K562 (cell line): ENCODE measurements around the gene BAG1. TPM values are rescaled to one million over a fixed set of nuclear protein-coding genes. Genes with fewer than 3 reads are reported as not detected.

Experiments
- ATAC-seq: fragments of 200-7000 bp; cut with Tn5 transposase; 3 replicates; pipeline ENCODE4 v1.9.1; 2020; ENCODE audit warnings: moderate library complexity
- BruUV-seq: library from RNA; stranded (reverse); fragments of 400-500 nt; replicated peaks from 2 replicates; lab custom pipeline; 2021; lab: Mats Ljungman, UMichigan
- CTCF ChIA-PET: fragments of 300-600 bp; formaldehyde crosslinking; extraction: SDS; loops from one replicate; lab custom pipeline; 2021; ENCODE audit warnings: low intra/inter-chr PET ratio; lab: Yijun Ruan, JAX
- POLR2A ChIA-PET: fragments of 300-600, 350-650 bp; sonication (Branson Sonifier 250); formaldehyde crosslinking; extraction: SDS; loops from one replicate; lab custom pipeline; 2021; ENCODE audit warnings: antibody characterized with exemption, inconsistent platforms; lab: Yijun Ruan, JAX
- DNase-seq, 4 experiments: peaks; one replicate each; pipeline versions ENCODE4 v3.0.0 to v3.0.0-alpha.2; 2011 to 2018; ENCODE audit warnings: low spot score in 3 of 4, mixed read lengths in 3 of 4; ENCODE audit errors: extremely low read depth in 1 of 4
- FAIRE-seq: peaks from 2 replicates; lab custom pipeline; 2011; peaks lifted over from hg19 to GRCh38; lab: Jason Lieb, UNC
- H2AFZ ChIP-seq: 2 replicates; pipeline ENCODE4 v1.6.0; 2011; ENCODE audit warnings: low read depth, low read length, control low read depth, inconsistent platforms
- H3K27ac ChIP-seq: fragments of 200-600 bp; 3 replicates; pipeline ENCODE4 v1.8.0; 2011; ENCODE audit warnings: low read depth, mild to moderate bottlenecking, control low read depth, inconsistent platforms, low read length, moderate library complexity, mixed read lengths; ENCODE audit errors: extremely low read depth
- H3K27me3 ChIP-seq, 2 experiments: fragments of 300-600 bp in 1 of 2; 2 replicates in 1 of 2; 3 replicates in 1 of 2; pipeline versions ENCODE4 v1.6.0 to v1.8.0; 2011; ENCODE audit warnings: inconsistent platforms in 2 of 2, low read length in 2 of 2, mild to moderate bottlenecking in 1 of 2, mixed read lengths in 1 of 2, moderate library complexity in 1 of 2; ENCODE audit not compliant: control insufficient read depth in 2 of 2, insufficient read depth in 2 of 2
- H3K36me3 ChIP-seq: fragments of 300-600 bp; 3 replicates; pipeline ENCODE4 v1.8.0; 2011; ENCODE audit warnings: mild to moderate bottlenecking, low read length, inconsistent platforms; ENCODE audit not compliant: control insufficient read depth, insufficient read depth
- H3K4me1 ChIP-seq, 2 experiments: fragments of 200-600 bp in 1 of 2; replicated peaks in 1 of 2; 2 replicates in 1 of 2; 3 replicates in 1 of 2; pipeline versions ENCODE4 v1.5.1 to v1.8.0; 2011; ENCODE audit warnings: inconsistent platforms in 2 of 2, low read length in 2 of 2, mild to moderate bottlenecking in 1 of 2, mixed read lengths in 1 of 2, moderate library complexity in 1 of 2; ENCODE audit not compliant: control insufficient read depth in 2 of 2, insufficient read depth in 2 of 2
- H3K4me2 ChIP-seq: 2 replicates; pipeline ENCODE4 v1.6.1; 2011; ENCODE audit warnings: low read length, control low read depth, inconsistent platforms, mixed read lengths; ENCODE audit not compliant: insufficient read depth
- H3K4me3 ChIP-seq: fragments of 200-600 bp; sonication (generic), shearing (Covaris generic); 2 replicates; pipeline ENCODE4 v1.5.1; 2016; ENCODE audit warnings: control low read depth, inconsistent platforms
- H3K79me2 ChIP-seq: fragments of 200-600 bp; 3 replicates; pipeline ENCODE4 v1.8.0; 2011; ENCODE audit warnings: low read length, inconsistent platforms; ENCODE audit not compliant: control insufficient read depth, insufficient read depth
- H3K9ac ChIP-seq, 2 experiments: 2 replicates each; pipeline versions ENCODE4 v1.6.0 to v1.6.1; 2011; ENCODE audit warnings: low read depth in 2 of 2, low read length in 2 of 2, control low read depth in 1 of 2, inconsistent platforms in 1 of 2, mild to moderate bottlenecking in 1 of 2, mixed read lengths in 1 of 2; ENCODE audit not compliant: insufficient read depth in 1 of 2
- H3K9me1 ChIP-seq: one replicate; pipeline ENCODE4 v1.6.0; 2011; ENCODE audit warnings: inconsistent platforms, mild to moderate bottlenecking, low read length, moderate library complexity; ENCODE audit not compliant: control insufficient read depth, insufficient read depth
- H3K9me3 ChIP-seq: replicated peaks from 2 replicates; pipeline ENCODE4 v1.5.1; 2011; ENCODE audit warnings: low read depth, low read length, inconsistent platforms; ENCODE audit not compliant: control insufficient read depth, insufficient read depth
- H4K20me1 ChIP-seq: replicated peaks from 2 replicates; pipeline ENCODE4 v1.6.1; 2011; ENCODE audit warnings: low read length, inconsistent platforms, mixed read lengths; ENCODE audit not compliant: control insufficient read depth, insufficient read depth
- ARNT ChIP-seq, 2 experiments: fragments of 450-650 bp; IDR thresholded peaks; 2 replicates each; pipeline ENCODE4 v1.6.1; 2016; ENCODE audit warnings: mild to moderate bottlenecking in 1 of 2
- CHD1 ChIP-seq: fragments of 200-600 bp; sonication (generic); IDR thresholded peaks from one replicate; pipeline ENCODE4 v1.6.1; 2012; ENCODE audit warnings: mild to moderate bottlenecking, moderate library complexity, low read length, inconsistent platforms
- HDAC1 ChIP-seq, 2 experiments: fragments of 450-650 bp; IDR thresholded peaks; 2 replicates each; pipeline ENCODE4 v1.6.1; 2016 to 2017; ENCODE audit warnings: inconsistent platforms in 1 of 2, mild to moderate bottlenecking in 1 of 2, moderate library complexity in 1 of 2
- MAFG ChIP-seq: fragments of 450-650 bp; conservative IDR thresholded peaks from 2 replicates; pipeline ENCODE4 v1.6.1; 2016; ENCODE audit warnings: missing genetic modification characterization, missing compliant biosample characterization
- MYC ChIP-seq, 2 experiments: fragments of 250-450 bp in 1 of 2; sonication (Bioruptor Pico) in 1 of 2; IDR thresholded peaks; 2 replicates each; pipeline versions ENCODE4 v1.5.1 to v1.6.1; 2012 to 2021; ENCODE audit warnings: low read depth in 2 of 2, borderline replicate concordance in 1 of 2, improper control_type of control experiment in 1 of 2, low read length in 1 of 2, mild to moderate bottlenecking in 1 of 2, moderate library complexity in 1 of 2
- SMAD1 ChIP-seq: fragments of 150-350 bp; IDR thresholded peaks from 2 replicates; pipeline ENCODE4 v1.6.1; 2014; ENCODE audit warnings: low read length, low read depth; ENCODE audit not compliant: partially characterized antibody
- ZBTB5 ChIP-seq: fragments of 450-650 bp; IDR thresholded peaks from 2 replicates; pipeline ENCODE4 v1.6.1; 2017; ENCODE audit warnings: antibody characterized with exemption
- ZNF512 ChIP-seq: IDR thresholded peaks from 2 replicates; pipeline ENCODE4 v1.6.1; 2016; ENCODE audit warnings: missing genetic modification characterization, missing compliant biosample characterization
- ZNF589 ChIP-seq: fragments of 200-800 bp; sonication (Bioruptor generic); IDR thresholded peaks from 2 replicates; pipeline ENCODE4 v1.6.1; 2016; ENCODE audit warnings: low read depth, missing genetic modification characterization, missing compliant biosample characterization
- WGBS: fragments of 100-300 bp; shearing (Covaris generic); methylation state at CpG from one replicate; pipeline ENCODE4 v1.1.6; 2016; ENCODE audit warnings: low coverage, mixed read lengths; ENCODE audit not compliant: insufficient coverage; ENCODE audit errors: missing lambda C conversion rate; 5-methylcytosine and 5-hydroxymethylcytosine counted together
- in situ Hi-C: fragments of 300-500 bp; cut with MboI; formaldehyde crosslinking; loops from 4 replicates; pipeline ENCODE4 v1.15.0; 2018; ENCODE audit warnings: inconsistent platforms, mixed read lengths
- intact Hi-C: fragments of 100-400 bp; cut with micrococcal nuclease; formaldehyde crosslinking; loops from 2 replicates; pipeline ENCODE4 v1.14.2; 2022
- polyA plus RNA-seq, 8 experiments: library from polyadenylated mRNA; depleted of rRNA in 4 of 8; stranded (reverse) in 5 of 8; unstranded in 3 of 8; fragments of >200 nt; fragmentation: Nextera tagmentation in 2 of 8; fragmentation: Illumina TruSeq in 1 of 8; extraction: Ambion mirVana in 2 of 8; extraction: Trizol in 1 of 8; gene quantifications; 2 replicates each; pipeline versions ENCODE4 v1.2.1 to v1.2.3, GENCODE V29; 2011 to 2014; ENCODE audit warnings: inconsistent platforms in 1 of 8, missing spikeins in 1 of 8
- total RNA-seq, 7 experiments: library from RNA; depleted of rRNA in 6 of 7; stranded (reverse); fragments of >200 nt in 6 of 7; fragmentation: Illumina TruSeq in 2 of 7; extraction: Trizol in 2 of 7; gene quantifications; 2 replicates each; pipeline versions ENCODE4 v1.2.1 to v1.2.3, GENCODE V29; 2011 to 2021; ENCODE audit warnings: low replicate concordance in 1 of 7
- TF ChIP-seq, protein P1 (sequence below): fragments of 450-650 bp; IDR thresholded peaks from 2 replicates; pipeline ENCODE4 v1.6.1; 2016; ENCODE audit warnings: antibody characterized with exemption

The BAG1 gene
- total and polyA plus RNA-seq, 9 of the 15 experiments (the other 6 are each of a cell fraction or from before 2014, with no cell fraction given): 9.7 to 106 (median 56.9) TPM

GRCh38 chr9:33264003-33264472, 470 bp downstream of the BAG1 start (continued):
- TF ChIP-seq HDAC1 (IDR thresholded peaks at IDR 0.05): peak in 1 of 2 experiments; percentile 64; a peak in 2 of 4 replicates

DNA sequence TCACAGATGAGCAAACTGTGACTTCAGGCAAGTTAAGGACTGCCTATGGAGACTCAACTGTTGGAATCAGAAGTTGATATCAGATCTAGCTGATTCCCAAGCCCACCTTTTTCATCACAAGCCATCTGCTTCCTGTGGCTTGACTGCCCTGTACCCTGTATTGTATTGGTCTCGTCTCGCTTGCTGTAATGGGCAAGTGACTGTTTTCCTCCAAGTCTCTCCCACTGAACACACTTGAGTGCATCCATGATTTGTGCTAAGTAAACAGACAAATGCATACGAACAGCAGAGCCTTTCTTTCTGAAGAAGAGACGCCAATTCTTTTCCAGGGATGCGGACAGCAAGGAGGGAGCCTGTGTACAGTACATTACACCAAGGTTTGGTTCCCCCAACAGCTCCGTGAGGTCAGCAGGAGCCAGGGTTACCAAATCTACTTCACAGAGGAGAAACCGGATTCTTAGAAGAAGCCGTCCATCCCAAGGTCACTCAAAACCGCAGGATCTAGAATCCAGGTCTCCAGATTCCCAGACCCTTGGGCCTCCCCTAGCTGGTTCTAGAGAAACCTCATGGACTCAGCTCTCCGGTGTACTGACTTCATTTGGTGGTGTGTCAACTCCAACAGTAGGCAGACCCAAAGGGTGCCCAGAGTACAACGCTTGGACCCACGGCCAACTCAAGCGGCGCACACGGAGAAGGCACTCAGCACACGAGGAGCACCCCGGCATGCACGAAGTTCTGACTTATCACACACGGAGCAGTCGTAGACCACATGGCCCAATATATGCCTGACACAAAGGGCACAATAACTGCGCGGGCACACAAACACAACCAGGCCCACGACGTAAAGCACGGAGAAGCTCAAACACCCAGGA, 1.1 kb downstream of the BAG1 start:
- no peaks in the 10 kb centered on the region for H4K20me1 ChIP-seq
- ChIA-PET CTCF (no interaction called here), POLR2A (interaction anchor here (0.6 to 2.5 kb wide), 8 partner anchors 9 to 238 kb away, joined by 3 to 23 read pairs (median 4); partner anchors contain the start of genes B4GALT1 and DNAJA1)
- DNase-seq (peak in 1 of 4 experiments; percentile 34), ATAC-seq (peak; percentile 14), FAIRE-seq (no peak)
- peak overlapping the region; percentile 89 for H3K4me2 ChIP-seq
- H3K9ac ChIP-seq: peak overlapping the region; percentile 96 to 100
- no peaks in the 10 kb centered on the region for H3K9me3 ChIP-seq
- BruUV-seq: no TSS peak
- in situ Hi-C loops (no loop called here), intact Hi-C loops (loop anchor here (1.0 to 2.0 kb wide), 2 partner anchors 23 to 27 kb away; partner anchors contain the start of genes NFX1 and SPINK4)
- no peaks in the 10 kb centered on the region for H3K27me3 ChIP-seq
- peaks cover 74% of the 10 kb centered on the region for H3K79me2 ChIP-seq
- peak overlapping the region; percentile 94 for H3K27ac ChIP-seq
- WGBS: under 1% methylated on average over 21 of the region's 25 CpGs
- H3K9me1 ChIP-seq: no peaks in the 10 kb centered on the region
- H2AFZ ChIP-seq: peak overlapping the region; percentile 72
- H3K36me3 ChIP-seq: peaks cover 65% of the 10 kb centered on the region
- peak overlapping the region; percentile 80 for H3K4me3 ChIP-seq
- H3K4me1 ChIP-seq: peaks cover 5 to 28% of the 10 kb centered on the region in 2 experiments; a peak in 3 of 5 replicates
- TF ChIP-seq ZBTB5: 0 out of 2 replicates have a peak, but pooled peaks have one; percentile 8
- no peak for TF ChIP-seq MAFG (tag)
- 0 out of 2 replicates have a peak, but pooled peaks have one; percentile 6 for TF ChIP-seq MYC (IDR thresholded peaks at IDR 0.05; ENCODE audit: low read depth, low read length)
- no peak for TF ChIP-seq MYC (CRISPR knock-in tag; IDR thresholded peaks at IDR 0.05; ENCODE audit: borderline replicate concordance, low read depth)
- 0 out of 4 replicates have a peak, but pooled peaks of 1 of the 2 experiments have one; percentile 52 for TF ChIP-seq ARNT (IDR thresholded peaks at IDR 0.05)
- TF ChIP-seq, protein P1, sequence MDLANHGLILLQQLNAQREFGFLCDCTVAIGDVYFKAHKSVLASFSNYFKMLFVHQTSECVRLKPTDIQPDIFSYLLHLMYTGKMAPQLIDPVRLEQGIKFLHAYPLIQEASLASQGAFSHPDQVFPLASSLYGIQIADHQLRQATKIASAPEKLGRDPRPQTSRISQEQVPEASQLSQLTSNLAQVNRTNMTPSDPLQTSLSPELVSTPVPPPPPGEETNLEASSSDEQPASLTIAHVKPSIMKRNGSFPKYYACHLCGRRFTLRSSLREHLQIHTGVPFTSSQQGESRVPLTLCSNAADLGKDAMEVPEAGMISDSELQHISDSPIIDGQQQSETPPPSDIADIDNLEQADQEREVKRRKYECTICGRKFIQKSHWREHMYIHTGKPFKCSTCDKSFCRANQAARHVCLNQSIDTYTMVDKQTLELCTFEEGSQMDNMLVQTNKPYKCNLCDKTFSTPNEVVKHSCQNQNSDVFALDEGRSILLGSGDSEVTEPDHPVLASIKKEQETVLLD: 0 out of 2 replicates have a peak, but pooled peaks have one; percentile 16
- no peak for TF ChIP-seq SMAD1
- peak; percentile 38 for TF ChIP-seq CHD1
- no peak for TF ChIP-seq ZNF512
- no peak for TF ChIP-seq ZNF589 (CRISPR knock-in tag)
